H9 (cell line): Measurements from ENCODE around the gene FAM237A. TPM values are rescaled to one million over a fixed set of nuclear protein-coding genes. Genes with fewer than 3 reads are reported as not detected.

ENCODE experiments used
- DNase-seq: peaks from one replicate; pipeline ENCODE4 v3.0.0-alpha.2; 2017
- H2AFZ ChIP-seq: one replicate; pipeline ENCODE4 v1.6.1; 2013; ENCODE audit warnings: mild to moderate bottlenecking, low read length, control low read depth, moderate library complexity
- H2AK5ac ChIP-seq: 2 replicates; pipeline ENCODE4 v1.6.1; 2013; ENCODE audit warnings: low read length, control low read depth, mixed read lengths; ENCODE audit not compliant: insufficient read length
- H2BK120ac ChIP-seq: one replicate; pipeline ENCODE4 v1.6.1; 2013; ENCODE audit warnings: low read depth, mild to moderate bottlenecking, low read length, control low read depth, inconsistent platforms; ENCODE audit not compliant: poor library complexity, severe bottlenecking
- H2BK12ac ChIP-seq: 2 replicates; pipeline ENCODE4 v1.6.1; 2013; ENCODE audit warnings: low read length, control low read depth, mixed read lengths, low read depth; ENCODE audit not compliant: insufficient read length
- H2BK15ac ChIP-seq: 2 replicates; pipeline ENCODE4 v1.6.1; 2013; ENCODE audit warnings: low read depth, low read length, control low read depth
- H2BK20ac ChIP-seq: one replicate; pipeline ENCODE4 v1.6.1; 2013; ENCODE audit warnings: low read depth, mild to moderate bottlenecking, low read length, control low read depth, inconsistent platforms; ENCODE audit not compliant: poor library complexity, severe bottlenecking
- H2BK5ac ChIP-seq: 2 replicates; pipeline ENCODE4 v1.6.1; 2013; ENCODE audit warnings: low read length, control low read depth, mixed read lengths; ENCODE audit not compliant: insufficient read length
- H3K14ac ChIP-seq: 2 replicates; pipeline ENCODE4 v1.6.1; 2013; ENCODE audit warnings: low read length, control low read depth; ENCODE audit not compliant: insufficient read depth
- H3K18ac ChIP-seq: 2 replicates; pipeline ENCODE4 v1.6.1; 2013; ENCODE audit warnings: low read depth, mild to moderate bottlenecking, mixed read lengths, low read length, control low read depth; ENCODE audit not compliant: insufficient read length
- H3K23ac ChIP-seq: 2 replicates; pipeline ENCODE4 v1.6.1; 2013; ENCODE audit warnings: low read length, control low read depth, mixed read lengths, low read depth; ENCODE audit not compliant: insufficient read length
- H3K23me2 ChIP-seq: 2 replicates; pipeline ENCODE4 v1.6.1; 2013; ENCODE audit warnings: low read depth, mild to moderate bottlenecking, mixed read lengths, low read length, control low read depth; ENCODE audit not compliant: insufficient read length, poor library complexity, severe bottlenecking
- H3K27ac ChIP-seq: 2 replicates; pipeline ENCODE4 v1.5.1; 2013; ENCODE audit warnings: low read length, control low read depth, mixed read lengths, low read depth; ENCODE audit not compliant: insufficient read length
- H3K27me3 ChIP-seq: 2 replicates; pipeline ENCODE4 v1.6.1; 2013; ENCODE audit warnings: low read length, control low read depth, inconsistent platforms; ENCODE audit not compliant: insufficient read depth
- H3K4ac ChIP-seq: 2 replicates; pipeline ENCODE4 v1.6.1; 2013; ENCODE audit warnings: low read depth, mild to moderate bottlenecking, control low read depth, inconsistent platforms, low read length, moderate library complexity
- H3K4me1 ChIP-seq: 2 replicates; pipeline ENCODE4 v1.6.1; 2013; ENCODE audit warnings: low read length, control low read depth, inconsistent platforms; ENCODE audit not compliant: insufficient read depth
- H3K4me2 ChIP-seq: 2 replicates; pipeline ENCODE4 v1.6.1; 2013; ENCODE audit warnings: low read length, control low read depth, mixed read lengths; ENCODE audit not compliant: insufficient read length, insufficient read depth
- H3K56ac ChIP-seq: 2 replicates; pipeline ENCODE4 v1.6.1; 2013; ENCODE audit warnings: low read depth, mild to moderate bottlenecking, mixed read lengths, low read length, control low read depth; ENCODE audit not compliant: insufficient read length
- H3K79me1 ChIP-seq: 2 replicates; pipeline ENCODE4 v1.6.1; 2013; ENCODE audit warnings: low read depth, mild to moderate bottlenecking, moderate library complexity, low read length, control low read depth, inconsistent platforms; ENCODE audit not compliant: insufficient read depth, poor library complexity, severe bottlenecking
- H3K79me2 ChIP-seq: 2 replicates; pipeline ENCODE4 v1.6.1; 2013; ENCODE audit warnings: low read length, control low read depth, inconsistent platforms; ENCODE audit not compliant: insufficient read depth
- H3K9ac ChIP-seq: 2 replicates; pipeline ENCODE4 v1.6.1; 2013; ENCODE audit warnings: low read length, control low read depth, mixed read lengths; ENCODE audit not compliant: insufficient read length; ENCODE audit errors: extremely low read depth
- H3K9me3 ChIP-seq: one replicate; pipeline ENCODE4 v1.6.1; 2013; ENCODE audit warnings: low read depth, low read length, inconsistent platforms; ENCODE audit not compliant: control insufficient read depth
- H3T11ph ChIP-seq: one replicate; pipeline ENCODE4 v1.6.1; 2013; ENCODE audit warnings: mild to moderate bottlenecking, low read length, control low read depth, inconsistent platforms
- H4K20me1 ChIP-seq: one replicate; pipeline ENCODE4 v1.6.1; 2013; ENCODE audit not compliant: control insufficient read depth, insufficient read length, insufficient read depth
- H4K5ac ChIP-seq: 2 replicates; pipeline ENCODE4 v1.6.1; 2013; ENCODE audit warnings: low read depth, mild to moderate bottlenecking, mixed read lengths, low read length, control low read depth; ENCODE audit not compliant: insufficient read length
- H4K8ac ChIP-seq: replicated peaks from 2 replicates; pipeline ENCODE4 v1.6.1; 2013; ENCODE audit warnings: low read length, control low read depth, mixed read lengths, low read depth; ENCODE audit not compliant: insufficient read length
- H4K91ac ChIP-seq: 2 replicates; pipeline ENCODE4 v1.6.1; 2013; ENCODE audit warnings: low read depth, mild to moderate bottlenecking, moderate library complexity, mixed read lengths, low read length, control low read depth; ENCODE audit not compliant: insufficient read length
- H3K27ac Mint-ChIP-seq, 3 experiments: 2 replicates in 2 of 3; 3 replicates in 1 of 3; pipeline ENCODE4 v1.8.0; 2020 to 2021; ENCODE audit warnings: mixed read lengths in 3 of 3, mild to moderate bottlenecking in 1 of 3, moderate library complexity in 1 of 3
- H3K27me3 Mint-ChIP-seq: 2 replicates; pipeline ENCODE4 v1.8.0; 2021; ENCODE audit warnings: low read depth, mild to moderate bottlenecking, moderate library complexity, mixed read lengths
- H3K36me3 Mint-ChIP-seq, 3 experiments: 2 replicates in 2 of 3; 3 replicates in 1 of 3; pipeline ENCODE4 v1.8.0; 2020 to 2021; ENCODE audit warnings: low read depth in 3 of 3, mixed read lengths in 3 of 3; ENCODE audit not compliant: insufficient read depth in 1 of 3
- H3K4me1 Mint-ChIP-seq, 2 experiments: 2 replicates each; pipeline ENCODE4 v1.8.0; 2020; ENCODE audit warnings: mixed read lengths in 2 of 2
- H3K4me3 Mint-ChIP-seq, 2 experiments: 2 replicates in 1 of 2; 3 replicates in 1 of 2; pipeline ENCODE4 v1.8.0; 2020 to 2021; ENCODE audit warnings: mild to moderate bottlenecking in 2 of 2, mixed read lengths in 2 of 2, moderate library complexity in 1 of 2
- H3K9me3 Mint-ChIP-seq, 2 experiments: 2 replicates in 1 of 2; 3 replicates in 1 of 2; pipeline ENCODE4 v1.8.0; 2020; ENCODE audit warnings: mild to moderate bottlenecking in 2 of 2, mixed read lengths in 2 of 2, moderate library complexity in 1 of 2
- CTCF ChIP-seq: fragments of 200-600 bp; sonication (generic); conservative IDR thresholded peaks from 3 replicates; pipeline ENCODE4 v1.8.0; 2021; ENCODE audit warnings: antibody characterized with exemption, mild to moderate bottlenecking
- WGBS: extraction: QIAGEN DNeasy Blood & Tissue Kit; methylation state at CpG from one replicate; pipeline ENCODE4 v1.1.7; 2013; ENCODE audit warnings: missing lambda C conversion rate, low lambda C conversion rate, mixed read lengths; ENCODE audit not compliant: insufficient read length; ENCODE audit errors: extremely low coverage; 5-methylcytosine and 5-hydroxymethylcytosine counted together
- total RNA-seq: library from RNA; stranded (reverse); gene quantifications from 2 replicates; pipeline ENCODE4 v1.2.1, GENCODE V29; 2021

The FAM237A gene
- total RNA-seq, 1 experiment from 2014 or later = not detected

- no CpG with 5 or more reads among the region's 2 CpGs for WGBS
- H3K27ac Mint-ChIP-seq = no peak overlapping the region
- Histone ChIP-seq H3K79me1 (no peaks in the 10 kb centered on the region), H3K27ac (no peak overlapping the region), H4K8ac (no peak overlapping the region), H3K27me3 (no peaks in the 10 kb centered on the region), H2BK20ac (no peak overlapping the region), H2AFZ (no peak overlapping the region), H4K20me1 (no peaks in the 10 kb centered on the region), H3K9ac (no peak overlapping the region), H2BK5ac (no peak overlapping the region), H2BK12ac (no peak overlapping the region), H3K4ac (no peak overlapping the region), H3K23ac (no peak overlapping the region), H3K18ac (no peak overlapping the region), H3K4me2 (no peak overlapping the region), H3T11ph (no peak overlapping the region), H2BK15ac (no peak overlapping the region), H3K23me2 (no peaks in the 10 kb centered on the region), H2BK120ac (no peak overlapping the region), H3K14ac (no peak overlapping the region), H4K5ac (no peak overlapping the region), H2AK5ac (no peak overlapping the region), H3K4me1 (no peaks in the 10 kb centered on the region), H3K79me2 (no peaks in the 10 kb centered on the region), H3K56ac (no peak overlapping the region), H4K91ac (no peak overlapping the region), H3K9me3 (no peaks in the 10 kb centered on the region)
- H3K9me3 Mint-ChIP-seq = no peaks in the 10 kb centered on the region
- no peak overlapping the region for H3K4me3 Mint-ChIP-seq
- H3K36me3 Mint-ChIP-seq = no peaks in the 10 kb centered on the region
- peaks cover 2% of the 10 kb centered on the region; the same call in 1 of the 2 replicates for H3K27me3 Mint-ChIP-seq
- H3K4me1 Mint-ChIP-seq = no peaks in the 10 kb centered on the region
- no peak for DNase-seq
- TF ChIP-seq CTCF = no peak
These were observed 46.2 kb downstream of the FAM237A start for GRCh38 chr2:206688453-206688852.
